ENCODE measurements around the gene SF3A2. TPM values are rescaled to one million over a fixed set of nuclear protein-coding genes. Genes with fewer than 3 reads are reported as not detected.
A peak's percentile ranks its signal among the peaks of the same experiment; 100 is the strongest.

Gene SF3A2
- total RNA-seq, 6 experiments from 2014 or later, result 48.7 to 60.6 (median 54.8) TPM

DNA sequence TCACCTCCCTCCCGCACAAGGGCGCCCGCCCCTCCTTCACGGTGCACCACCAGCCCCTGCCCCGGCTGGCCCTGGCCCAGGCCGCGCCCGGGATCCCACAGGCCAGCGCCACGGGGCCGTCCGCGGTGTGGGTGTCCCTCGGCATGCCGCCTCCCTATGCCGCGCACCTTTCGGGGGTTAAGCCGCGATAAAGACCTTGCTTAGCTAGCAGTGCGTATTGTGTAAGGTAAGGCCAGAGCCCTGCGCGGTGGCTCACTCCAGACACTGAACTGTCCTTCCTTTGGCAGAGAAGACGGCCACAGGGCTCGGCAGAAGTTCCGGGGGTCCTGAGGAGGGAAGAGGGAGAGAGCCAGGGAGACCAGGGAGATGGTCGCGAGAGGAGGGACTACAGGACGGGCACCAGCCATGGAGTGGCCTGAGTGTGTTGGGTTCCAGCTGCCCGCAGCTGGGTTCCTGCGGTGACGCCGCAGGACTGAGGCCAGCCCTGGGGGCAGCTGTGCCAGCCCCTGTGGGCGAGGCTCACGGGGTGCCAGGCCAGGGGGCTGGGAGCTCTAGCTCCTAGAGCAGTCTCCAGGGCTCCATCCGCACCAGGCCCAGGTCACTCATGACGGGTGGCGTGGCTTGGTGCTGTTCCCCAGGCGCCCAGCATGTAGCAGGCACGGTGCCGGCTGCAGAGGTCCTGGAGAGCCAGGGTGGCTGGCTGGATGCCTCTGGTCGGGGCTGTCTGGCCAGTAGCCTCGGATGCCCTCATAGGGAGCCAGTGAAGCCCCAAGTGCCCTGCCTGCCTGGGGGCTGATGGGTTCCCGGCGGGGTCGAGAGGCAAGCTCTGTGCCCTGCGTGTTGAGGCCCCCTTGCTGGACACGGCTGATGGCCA is 8.2 kb upstream of the SF3A2 start:
- H3K4me3 Mint-ChIP-seq, result no peak overlapping the region; the same call in 1 of the 2 replicates
- peaks cover 12% of the 10 kb centered on the region for H3K27me3 Mint-ChIP-seq (ENCODE audit: insufficient read depth)
- H3K4me1 Mint-ChIP-seq (ENCODE audit: low read depth), result no peaks in the 10 kb centered on the region
- H3K36me3 Mint-ChIP-seq (ENCODE audit: low read depth), result peaks cover 15% of the 10 kb centered on the region; the same call in 1 of the 2 replicates
- TF ChIP-seq, protein P1, sequence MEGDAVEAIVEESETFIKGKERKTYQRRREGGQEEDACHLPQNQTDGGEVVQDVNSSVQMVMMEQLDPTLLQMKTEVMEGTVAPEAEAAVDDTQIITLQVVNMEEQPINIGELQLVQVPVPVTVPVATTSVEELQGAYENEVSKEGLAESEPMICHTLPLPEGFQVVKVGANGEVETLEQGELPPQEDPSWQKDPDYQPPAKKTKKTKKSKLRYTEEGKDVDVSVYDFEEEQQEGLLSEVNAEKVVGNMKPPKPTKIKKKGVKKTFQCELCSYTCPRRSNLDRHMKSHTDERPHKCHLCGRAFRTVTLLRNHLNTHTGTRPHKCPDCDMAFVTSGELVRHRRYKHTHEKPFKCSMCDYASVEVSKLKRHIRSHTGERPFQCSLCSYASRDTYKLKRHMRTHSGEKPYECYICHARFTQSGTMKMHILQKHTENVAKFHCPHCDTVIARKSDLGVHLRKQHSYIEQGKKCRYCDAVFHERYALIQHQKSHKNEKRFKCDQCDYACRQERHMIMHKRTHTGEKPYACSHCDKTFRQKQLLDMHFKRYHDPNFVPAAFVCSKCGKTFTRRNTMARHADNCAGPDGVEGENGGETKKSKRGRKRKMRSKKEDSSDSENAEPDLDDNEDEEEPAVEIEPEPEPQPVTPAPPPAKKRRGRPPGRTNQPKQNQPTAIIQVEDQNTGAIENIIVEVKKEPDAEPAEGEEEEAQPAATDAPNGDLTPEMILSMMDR (IDR thresholded peaks at IDR 0.05), result no peak
- no peak overlapping the region for H3K27ac Mint-ChIP-seq
- DNase-seq, result no peak
- no peaks in the 10 kb centered on the region for H3K9me3 Mint-ChIP-seq

DNA sequence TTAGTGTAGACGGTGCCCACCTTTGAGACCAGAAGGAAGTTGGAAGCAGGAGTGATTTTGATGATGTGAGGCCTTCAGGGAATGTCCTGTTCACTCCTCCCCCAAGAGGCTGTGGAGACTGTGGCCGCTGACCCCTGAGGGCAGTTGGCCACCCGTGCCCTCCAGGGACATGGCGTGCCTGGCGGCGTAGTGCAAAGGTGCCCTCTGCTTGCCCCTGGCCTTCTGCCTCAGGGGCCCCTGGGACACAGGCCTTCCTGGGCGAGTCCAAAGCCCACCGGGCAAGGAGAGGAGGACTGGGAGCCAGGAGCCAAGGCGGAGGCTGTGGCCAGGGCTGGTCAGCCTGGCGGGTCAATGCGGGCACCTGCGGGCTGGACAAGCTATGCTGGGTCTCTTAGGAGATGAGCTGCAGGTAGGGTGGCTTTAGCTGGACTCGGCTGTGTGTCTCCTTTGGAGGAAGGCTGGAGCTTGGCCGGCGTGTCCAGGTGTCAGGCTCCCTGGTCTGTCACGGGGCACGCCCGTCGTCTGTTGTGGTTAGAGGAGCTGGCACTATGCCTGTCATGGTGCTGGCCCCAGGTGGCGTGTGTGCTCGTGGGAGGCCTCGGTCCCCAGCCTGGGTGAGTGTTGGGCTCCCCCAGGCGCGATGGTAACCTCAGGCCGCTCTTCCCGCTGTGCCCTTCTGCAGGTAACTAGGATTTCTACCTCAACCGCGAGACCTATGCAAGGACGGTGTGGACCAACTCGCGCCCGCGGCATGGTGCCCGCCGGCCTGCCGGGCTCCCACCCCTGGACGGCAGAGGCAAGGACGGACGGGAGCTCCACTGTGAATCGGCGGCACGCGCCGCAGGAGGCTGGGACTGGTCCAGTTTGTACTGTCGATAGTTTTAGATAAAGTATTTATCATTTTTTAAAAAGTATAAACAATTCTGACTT is 7.3 kb upstream of the SF3A2 start:
- DNase-seq, result no peak
- H3K27ac Mint-ChIP-seq, result no peak overlapping the region
- peaks cover 11% of the 10 kb centered on the region for H3K27me3 Mint-ChIP-seq (ENCODE audit: insufficient read depth)
- no peaks in the 10 kb centered on the region for H3K9me3 Mint-ChIP-seq
- peaks cover 5% of the 10 kb centered on the region; the same call in 1 of the 2 replicates for H3K4me1 Mint-ChIP-seq (ENCODE audit: low read depth)
- H3K36me3 Mint-ChIP-seq (ENCODE audit: low read depth), result peaks cover 15% of the 10 kb centered on the region
- TF ChIP-seq, protein P1 (IDR thresholded peaks at IDR 0.05), result no peak
- H3K4me3 Mint-ChIP-seq, result no peak overlapping the region; the same call in 1 of the 2 replicates

DNA sequence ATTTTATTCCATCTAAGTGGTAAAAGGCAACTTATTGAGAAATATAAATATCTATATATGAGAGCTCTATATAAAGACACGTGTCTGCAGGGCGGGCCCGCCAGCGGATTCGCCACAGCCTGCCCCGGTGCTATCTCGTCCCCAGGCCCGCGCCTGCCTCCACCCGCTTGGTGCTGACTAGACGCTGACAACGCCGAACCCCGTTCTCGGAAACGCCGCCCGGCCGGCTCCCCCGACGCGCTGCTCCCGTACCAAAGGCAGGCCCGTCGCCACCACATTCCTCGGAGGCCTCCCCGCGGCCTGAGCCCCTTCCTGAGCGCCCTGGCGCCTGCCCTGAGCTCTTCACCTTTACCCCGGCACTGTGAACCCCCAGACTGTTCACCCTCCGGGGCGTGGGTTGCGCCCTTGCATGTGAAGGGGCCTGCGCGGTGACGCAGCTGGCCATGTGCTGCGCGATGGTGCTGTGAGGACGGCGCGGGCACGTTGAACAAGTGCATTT is 6.5 kb upstream of the SF3A2 start:
- Mint-ChIP-seq H3K9me3 (no peaks in the 10 kb centered on the region), H3K27me3 (ENCODE audit: insufficient read depth) (peaks cover 11% of the 10 kb centered on the region), H3K36me3 (ENCODE audit: low read depth) (peaks cover 12% of the 10 kb centered on the region), H3K4me1 (ENCODE audit: low read depth) (peaks cover 12% of the 10 kb centered on the region; the same call in 1 of the 2 replicates), H3K4me3 (no peak overlapping the region), H3K27ac (no peak overlapping the region)
- TF ChIP-seq, protein P1 (IDR thresholded peaks at IDR 0.05), result no peak
- DNase-seq, result no peak

DNA sequence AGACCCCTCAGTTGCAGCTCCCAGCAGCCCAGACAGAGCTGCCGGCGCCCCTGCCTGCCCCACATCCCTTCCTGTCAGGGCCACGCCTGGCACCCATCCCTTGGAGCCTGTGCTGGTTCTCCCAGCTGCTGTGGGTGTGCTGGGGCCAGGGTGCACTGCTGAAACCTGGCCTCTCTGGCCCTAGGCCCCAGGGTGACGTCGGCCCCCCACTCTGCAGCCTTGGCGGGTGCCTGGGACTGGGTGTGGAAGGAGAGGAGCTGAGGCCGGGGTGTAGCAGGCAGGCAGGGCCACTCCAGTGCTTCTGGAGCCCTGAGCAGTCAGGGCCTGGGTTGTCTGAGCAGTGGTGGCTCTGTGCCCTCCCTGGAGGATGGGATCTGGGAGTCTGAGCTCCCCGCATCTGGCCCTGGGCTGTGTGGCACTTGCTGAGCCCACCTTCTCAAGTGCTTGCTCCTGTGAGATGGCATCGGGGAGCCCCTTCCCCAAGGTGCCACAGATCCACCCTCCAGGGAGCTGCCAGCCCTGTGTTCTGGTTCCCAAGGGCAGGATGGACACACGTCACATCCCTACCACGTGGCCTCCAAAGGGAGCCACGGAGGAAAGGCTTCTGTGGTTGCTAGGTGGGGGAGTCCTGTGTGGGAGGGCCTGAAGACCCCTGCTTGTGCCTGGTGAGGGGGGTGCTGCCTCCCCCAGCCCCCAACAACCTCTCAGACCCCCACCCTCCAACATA is 5.7 kb upstream of the SF3A2 start:
- H3K27me3 Mint-ChIP-seq (ENCODE audit: insufficient read depth), result peaks cover 11% of the 10 kb centered on the region
- DNase-seq, result no peak
- TF ChIP-seq, protein P1 (IDR thresholded peaks at IDR 0.05), result no peak
- no peak overlapping the region for H3K4me3 Mint-ChIP-seq
- H3K36me3 Mint-ChIP-seq (ENCODE audit: low read depth), result peaks cover 16% of the 10 kb centered on the region
- H3K9me3 Mint-ChIP-seq, result no peaks in the 10 kb centered on the region
- H3K27ac Mint-ChIP-seq, result peak overlapping the region; percentile 48; the same call in 1 of the 2 replicates
- H3K4me1 Mint-ChIP-seq (ENCODE audit: low read depth), result peaks cover 15% of the 10 kb centered on the region; the same call in 1 of the 2 replicates
